ENCODE data around the gene ANKRD2.
"Not testable (repeated sequence)": the region's sequence is repeated elsewhere in the genome, so short reads cannot be mapped to it uniquely, and the experiment has no call there.

The ANKRD2 gene

DNA sequence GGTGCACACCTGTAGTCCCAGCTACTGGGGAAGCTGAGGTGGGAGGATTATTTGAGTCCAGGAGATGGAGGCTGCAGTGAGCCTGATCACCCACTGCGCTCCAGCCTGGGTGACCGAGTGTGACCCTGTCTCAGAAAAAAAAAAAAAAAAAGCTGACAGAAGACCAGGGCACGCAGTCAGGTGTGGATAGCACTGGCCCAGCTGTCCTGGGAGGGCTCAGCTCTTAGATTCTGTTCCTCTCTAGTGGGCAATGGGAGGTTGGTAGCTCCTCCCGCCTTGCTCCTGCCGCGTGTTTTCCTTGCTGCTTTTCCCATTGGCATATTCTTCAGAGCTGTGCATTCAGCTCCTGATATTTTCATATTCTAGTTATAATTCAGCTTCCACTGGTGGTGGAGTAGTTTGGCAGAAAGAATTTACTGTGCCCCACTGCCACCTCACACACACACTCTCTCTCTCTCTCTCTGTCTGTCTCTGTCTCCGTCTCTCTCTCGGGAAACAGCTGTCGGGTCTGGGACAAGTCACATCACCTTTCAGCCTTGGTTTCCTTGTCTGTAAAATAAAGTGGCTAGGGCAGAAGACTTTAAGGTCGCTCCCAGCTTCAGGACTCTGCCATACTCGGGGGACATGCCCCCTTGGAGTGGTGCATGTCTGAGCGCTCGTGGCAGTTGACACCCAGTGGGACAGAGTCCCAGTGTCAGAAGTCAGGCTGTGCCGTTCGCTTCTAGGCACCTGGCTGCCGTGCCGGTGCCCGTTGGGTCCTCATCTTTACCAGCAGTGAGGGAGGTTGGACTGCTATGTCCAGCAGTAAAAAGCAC, 25.9 kb upstream of the ANKRD2 start:
- DNase-seq (ENCODE audit: low spot score) (no peak), FAIRE-seq (no peak)

DNA sequence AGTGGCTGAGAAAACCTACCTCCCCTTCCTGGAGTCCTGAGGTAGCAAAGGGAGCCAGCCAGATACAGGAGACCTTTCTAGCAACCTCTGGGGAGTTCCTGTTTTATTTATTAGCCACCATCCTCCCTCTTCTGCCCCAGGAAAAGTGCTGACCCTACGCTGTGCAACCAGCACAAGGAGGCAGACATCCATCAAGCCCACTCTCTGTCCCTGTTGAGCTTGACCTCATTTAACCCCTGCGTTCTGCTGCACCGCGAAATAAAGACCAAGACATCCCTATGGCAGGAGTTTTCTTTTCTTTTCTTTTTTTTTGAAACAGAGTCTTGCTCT, 25.3 kb upstream of the ANKRD2 start:
- DNase-seq (ENCODE audit: low spot score) (no peak), FAIRE-seq (no peak)

GRCh38 chr10:97547962-97548361, 24.6 kb upstream of the ANKRD2 start:
- DNase-seq (ENCODE audit: low spot score) (peak; percentile 47), FAIRE-seq (no peak)

GRCh38 chr10:97548828-97549455, 23.6 kb upstream of the ANKRD2 start:
- no peak for DNase-seq (ENCODE audit: low spot score)
- FAIRE-seq, result no peak

GRCh38 chr10:97549587-97550322, 22.8 kb upstream of the ANKRD2 start:
- FAIRE-seq, result no peak
- no peak for DNase-seq (ENCODE audit: low spot score)

GRCh38 chr10:97550336-97551149, 22.0 kb upstream of the ANKRD2 start:
- FAIRE-seq, result no peak

DNA sequence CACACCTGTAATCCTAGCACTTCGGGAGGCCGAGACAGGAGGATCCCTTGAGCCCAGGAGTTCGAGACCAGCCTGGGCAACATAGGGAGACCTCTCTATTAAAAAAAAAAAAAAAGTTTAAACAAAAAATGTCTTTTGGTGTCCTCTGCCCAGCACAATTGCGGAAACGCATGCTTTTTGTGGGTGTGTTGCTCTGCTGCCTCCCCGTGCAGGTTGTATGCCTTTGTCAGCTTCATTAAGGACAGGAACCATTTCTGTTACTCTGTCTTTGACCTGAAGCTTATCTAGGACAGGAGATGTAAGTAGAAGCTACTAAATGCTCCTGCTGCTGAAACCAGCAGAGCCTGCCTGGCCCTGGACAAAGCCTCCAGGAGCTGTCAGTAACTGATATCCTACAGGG, 21.3 kb upstream of the ANKRD2 start:
- FAIRE-seq (no peak), DNase-seq (ENCODE audit: low spot score) (no peak)

More at GRCh38 chr10:97550336-97551149, 22.0 kb upstream of the ANKRD2 start:
- DNase-seq (ENCODE audit: low spot score), result no peak

DNA sequence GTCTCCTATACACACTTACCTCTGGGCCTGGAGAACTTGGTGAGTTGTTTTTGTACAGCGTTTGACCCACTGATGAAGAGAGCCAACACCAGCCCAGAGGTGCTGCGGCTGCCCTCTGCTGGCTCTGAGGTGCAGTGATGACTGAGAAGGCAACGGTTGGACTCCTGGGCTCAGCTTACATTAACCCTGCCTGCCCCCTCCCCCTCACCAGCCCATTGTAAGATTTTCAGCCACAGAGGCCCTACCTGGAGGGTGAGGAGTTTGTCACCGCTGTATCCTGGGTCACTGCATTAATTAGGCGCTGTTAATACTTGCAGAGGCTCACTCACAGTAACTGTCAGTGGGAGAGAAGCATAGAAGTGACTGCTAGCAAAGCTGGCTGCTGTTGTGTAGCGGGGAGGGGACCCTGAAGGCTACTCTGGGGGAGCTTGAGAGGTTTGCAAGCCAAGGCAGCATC, 19.0 kb upstream of the ANKRD2 start:
- DNase-seq (ENCODE audit: low spot score) (no peak), FAIRE-seq (no peak)

DNA sequence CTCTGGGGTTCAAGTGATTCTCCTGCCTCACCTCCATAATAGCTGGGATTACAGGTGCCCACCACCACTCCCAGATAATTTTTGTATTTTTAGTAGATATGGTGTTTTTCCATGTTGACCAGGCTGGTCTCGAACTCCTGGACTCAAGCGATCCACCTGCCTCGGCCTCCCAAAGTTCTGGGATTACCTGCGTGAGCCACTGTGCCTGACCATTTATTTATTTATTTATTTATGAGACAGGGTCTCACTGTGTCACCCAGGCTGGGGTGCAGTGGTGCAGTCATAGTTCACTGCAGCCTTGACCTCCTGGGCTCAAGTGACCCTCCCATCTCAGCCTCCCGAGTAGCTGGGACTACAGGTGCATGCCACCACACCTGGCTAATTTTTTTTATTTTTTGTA, 18.2 kb upstream of the ANKRD2 start:
- DNase-seq (ENCODE audit: low spot score); FAIRE-seq: not testable (repeated sequence)

GRCh38 chr10:97555541-97555940, 17.0 kb upstream of the ANKRD2 start:
- FAIRE-seq; DNase-seq (ENCODE audit: low spot score): not testable (repeated sequence)

DNA sequence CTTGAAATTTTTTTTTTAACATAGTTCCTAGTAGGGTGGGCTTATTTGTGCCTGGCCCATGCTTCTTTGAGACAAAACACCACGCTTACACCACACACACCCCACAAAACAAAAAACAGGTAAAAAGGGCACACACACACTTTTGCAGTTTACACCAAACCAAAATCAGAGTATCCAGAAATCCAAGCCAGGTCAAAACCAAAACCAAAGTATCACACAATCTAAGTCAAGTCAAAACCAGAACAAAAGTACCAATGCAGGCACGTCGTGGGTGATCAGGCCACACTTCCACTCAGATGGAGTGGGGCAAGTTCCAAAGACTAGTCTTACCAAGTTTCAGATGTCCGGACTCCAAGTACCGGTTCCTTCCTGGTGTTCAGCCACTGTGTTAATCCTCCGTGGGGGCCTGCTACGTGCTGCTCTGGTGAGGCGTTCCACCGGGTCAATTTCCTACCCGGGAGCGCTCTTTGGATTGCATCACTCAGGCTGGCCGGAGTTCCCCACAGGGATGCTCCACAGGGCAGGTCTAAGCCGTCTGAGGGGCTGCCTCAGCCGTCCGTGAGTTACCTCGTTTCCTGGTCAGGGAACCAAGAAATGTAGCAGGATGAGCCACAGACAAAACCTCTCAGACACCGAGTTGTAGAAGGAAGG, 11.7 kb upstream of the ANKRD2 start:
- DNase-seq (ENCODE audit: low spot score), result peak; percentile 57
- not testable (repeated sequence) for FAIRE-seq

DNA sequence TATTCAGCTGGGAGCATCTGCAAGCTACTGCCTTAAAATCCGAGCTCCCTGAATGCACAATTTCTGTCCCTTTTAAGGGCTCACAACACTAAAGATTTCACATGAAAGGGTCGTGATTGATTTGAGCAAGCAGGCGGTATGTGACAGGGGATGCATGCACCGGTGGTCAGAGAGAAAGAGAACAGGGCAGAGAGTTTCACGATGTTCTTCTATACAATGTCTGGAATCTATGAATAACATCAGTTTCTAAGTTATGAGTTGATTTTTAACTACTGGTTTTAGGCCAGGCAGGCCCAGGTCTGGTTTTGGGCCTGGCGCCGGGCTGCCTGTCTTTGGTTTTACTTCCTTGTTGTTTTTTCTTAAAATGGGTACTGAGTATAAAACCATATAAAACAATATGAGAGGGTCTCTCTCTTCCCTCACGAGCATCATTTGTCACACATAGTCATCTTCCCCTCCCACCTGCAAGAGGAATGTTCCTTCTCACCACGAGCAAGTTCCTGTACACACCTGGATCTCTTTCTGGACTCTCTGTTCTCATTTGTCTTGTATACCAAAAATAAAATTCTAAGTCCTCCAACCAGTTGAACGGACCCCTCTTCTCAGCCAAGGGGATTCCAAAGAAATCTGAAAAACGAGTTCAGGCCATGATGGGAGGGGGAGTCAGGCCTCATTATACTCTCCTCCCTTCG, 11.0 kb upstream of the ANKRD2 start:
- FAIRE-seq; DNase-seq (ENCODE audit: low spot score): not testable (repeated sequence)

GRCh38 chr10:97562329-97562728, 10.2 kb upstream of the ANKRD2 start:
- DNase-seq (ENCODE audit: low spot score); FAIRE-seq: not testable (repeated sequence)

- DNase-seq (ENCODE audit: low spot score), result no peak
- FAIRE-seq, result no peak
Observed at GRCh38 chr10:97563337-97563736, 9.2 kb upstream of the ANKRD2 start.

DNA sequence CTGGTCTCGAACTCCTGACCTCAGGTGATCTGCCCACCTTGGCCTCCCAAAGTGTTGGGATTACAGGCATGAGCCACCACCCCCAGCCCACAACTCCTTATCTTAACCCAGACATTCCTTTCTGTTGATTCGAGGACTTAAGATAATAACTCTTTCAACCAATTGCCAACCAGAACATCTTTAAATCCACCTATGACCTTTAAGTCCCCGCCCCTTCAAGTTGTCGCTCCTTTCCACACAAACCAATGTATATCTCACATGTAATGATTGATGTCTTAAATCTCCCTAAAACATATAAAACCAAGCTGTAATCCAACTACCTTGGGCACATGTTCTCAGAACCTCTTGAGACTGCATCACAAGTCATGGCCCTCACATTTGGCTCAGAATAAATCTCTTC, 7.8 kb upstream of the ANKRD2 start:
- DNase-seq (ENCODE audit: low spot score) (peak; percentile 53), FAIRE-seq (no peak)

DNA sequence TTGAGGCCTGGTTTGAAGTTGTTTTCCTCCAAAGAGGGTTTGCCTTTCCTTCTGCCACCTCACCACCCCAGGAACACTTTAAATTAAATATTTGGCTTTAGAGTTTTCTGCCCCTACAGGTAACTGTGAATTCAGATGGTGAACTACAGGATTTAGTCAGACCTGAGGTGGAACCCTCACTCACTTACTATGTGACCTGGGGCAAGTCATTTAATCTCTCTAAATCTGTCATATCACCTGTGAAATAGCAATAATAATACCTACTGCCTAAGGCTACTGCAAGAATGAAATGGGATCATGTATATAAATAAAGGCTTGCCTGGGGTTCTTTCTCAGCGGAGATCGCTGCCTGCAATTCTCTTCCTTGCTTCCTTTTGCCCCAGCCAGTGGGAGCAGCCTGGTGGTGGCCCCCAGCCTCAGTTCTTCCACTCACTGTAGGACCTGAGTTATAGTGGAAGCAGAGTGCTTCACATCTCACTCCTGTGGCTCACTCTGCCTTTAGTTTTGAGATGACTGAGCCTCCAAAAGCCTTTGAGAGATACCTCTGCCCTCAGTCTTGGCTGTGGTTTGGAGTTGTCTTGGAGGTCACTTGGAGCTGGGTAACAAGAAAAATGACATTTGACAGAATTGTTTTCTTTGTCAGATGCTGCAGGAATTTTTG, 6.1 kb upstream of the ANKRD2 start:
- DNase-seq (ENCODE audit: low spot score) (no peak), FAIRE-seq (no peak)

DNA sequence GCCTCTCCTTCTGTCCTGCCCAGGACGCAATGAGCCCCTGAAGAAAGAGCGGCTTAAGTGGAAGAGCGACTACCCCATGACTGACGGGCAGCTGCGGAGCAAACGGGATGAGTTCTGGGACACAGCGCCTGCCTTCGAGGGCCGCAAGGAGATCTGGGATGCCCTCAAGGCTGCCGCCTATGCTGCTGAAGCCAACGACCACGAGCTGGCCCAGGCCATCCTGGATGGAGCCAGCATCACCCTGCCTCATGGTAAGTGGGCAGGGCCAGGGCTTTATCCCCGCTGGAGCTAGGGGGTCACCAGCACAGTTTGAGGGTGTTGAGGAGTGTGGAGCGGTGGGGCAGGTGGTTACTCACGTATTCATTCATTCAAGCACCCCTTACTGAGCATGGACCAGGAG, 4.7 kb upstream of the ANKRD2 start:
- no peak for DNase-seq (ENCODE audit: low spot score)
- FAIRE-seq, result no peak

GRCh38 chr10:97570146-97570788, 2.3 kb upstream of the ANKRD2 start:
- no peak for FAIRE-seq
- no peak for DNase-seq (ENCODE audit: low spot score)

DNA sequence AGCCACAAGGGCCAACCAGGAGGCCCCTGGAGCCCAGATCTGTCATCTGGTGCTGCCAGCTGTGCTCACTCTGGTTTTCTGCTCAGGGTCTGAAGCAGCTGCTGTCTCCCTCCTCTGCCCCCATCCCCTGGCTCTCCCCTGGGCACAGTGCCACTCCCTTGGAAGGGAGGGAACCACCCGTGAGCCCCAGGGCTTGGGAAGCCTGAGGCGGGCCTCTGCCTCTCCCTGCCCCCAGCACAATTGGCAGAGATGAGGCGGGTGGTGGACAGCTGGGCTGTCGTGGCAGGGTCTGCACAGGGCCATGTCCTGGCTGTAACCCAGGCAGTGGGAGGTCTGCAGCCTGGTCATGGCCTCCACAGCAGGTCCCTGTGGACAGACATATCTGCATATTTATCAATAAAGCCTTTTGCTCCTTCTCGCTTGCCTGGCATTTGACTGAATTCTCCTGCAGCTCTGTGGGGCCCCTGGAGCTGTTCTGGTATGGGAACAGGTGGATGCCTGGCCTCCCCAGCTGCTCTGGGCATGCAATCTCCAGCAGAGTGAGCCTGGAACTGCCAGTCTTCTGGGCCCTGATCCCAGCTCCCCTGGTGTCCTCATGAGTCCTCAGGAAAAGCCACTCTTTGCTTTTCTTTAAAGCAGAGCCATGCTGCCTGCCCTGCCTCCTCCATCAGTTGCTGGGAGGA, 1.6 kb upstream of the ANKRD2 start:
- no peak for DNase-seq (ENCODE audit: low spot score)
- FAIRE-seq, result no peak

All from RCC 7860 (cell line).